Activated CD8-positive, alpha-beta memory T cell treated with anti-CD3 and anti-CD28 coated beads, Interleukin-2, amount 50 U/mL, for 48 hours (primary cell): ENCODE results near the gene ASB7.

Experiments used
- DNase-seq: peaks from one replicate; pipeline ENCODE4 v3.0.0-alpha.2; 2020

ASB7 gene

DNA sequence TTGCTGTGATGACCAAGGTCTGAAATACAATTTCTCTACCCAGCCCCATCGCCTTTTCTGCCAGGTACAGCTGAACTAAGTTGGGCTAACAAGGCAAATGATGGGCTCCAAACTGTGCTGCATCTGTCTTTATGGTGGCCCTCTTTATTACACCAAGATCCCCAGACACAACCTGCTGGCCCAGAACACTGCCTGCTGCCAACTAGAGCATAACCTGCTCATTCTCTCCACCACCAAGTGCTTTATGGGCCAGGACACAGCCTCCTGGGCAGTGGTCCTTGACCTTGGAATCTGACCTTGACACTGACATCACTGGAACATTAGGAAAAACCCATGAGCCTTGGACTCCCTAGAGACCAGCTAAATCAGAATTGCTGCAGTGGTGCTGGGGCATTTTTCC, 3.7 kb upstream of the ASB7 start:
- no peak for DNase-seq

DNA sequence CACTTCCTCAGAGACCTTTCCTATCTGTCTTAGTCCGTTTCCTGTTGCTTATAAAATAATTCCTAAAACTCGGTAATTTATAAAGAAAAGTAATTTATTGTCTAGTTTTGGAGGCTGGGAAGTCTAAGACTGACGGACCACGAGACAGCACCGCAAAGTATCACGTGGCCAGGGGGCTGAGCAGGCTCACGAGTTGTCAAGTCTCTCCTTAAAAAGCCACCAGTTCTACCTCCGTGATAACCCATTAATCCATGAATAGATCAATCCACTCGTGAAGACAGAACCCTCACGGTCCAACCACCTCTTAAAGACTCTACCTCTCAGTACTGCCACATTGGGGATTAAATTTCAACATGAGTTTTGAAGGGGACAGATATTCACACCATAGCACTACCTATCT, 1.2 kb upstream of the ASB7 start:
- DNase-seq = no peak

DNA sequence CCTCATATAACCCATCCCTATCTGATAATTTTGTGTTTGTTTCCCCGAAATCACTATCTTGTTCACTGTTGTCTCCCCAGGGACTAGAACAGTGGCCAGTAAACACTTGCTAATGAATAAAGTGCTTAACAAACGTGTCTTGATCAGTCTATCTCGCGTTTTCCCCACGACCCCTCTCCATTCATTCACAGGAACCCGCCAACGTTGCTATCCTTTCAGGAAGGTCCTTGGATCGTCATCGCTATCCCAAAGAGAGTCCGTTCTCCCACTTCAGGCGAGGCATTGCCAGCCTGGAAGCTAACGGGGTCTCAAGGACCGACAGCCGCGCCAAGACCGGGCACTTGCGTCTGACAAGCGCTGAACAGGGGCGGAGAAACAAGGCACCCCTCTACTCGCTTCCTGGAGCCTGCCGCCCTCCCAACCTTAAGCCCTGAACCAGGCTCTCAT, 749 bp upstream of the ASB7 start:
- no peak for DNase-seq

DNA sequence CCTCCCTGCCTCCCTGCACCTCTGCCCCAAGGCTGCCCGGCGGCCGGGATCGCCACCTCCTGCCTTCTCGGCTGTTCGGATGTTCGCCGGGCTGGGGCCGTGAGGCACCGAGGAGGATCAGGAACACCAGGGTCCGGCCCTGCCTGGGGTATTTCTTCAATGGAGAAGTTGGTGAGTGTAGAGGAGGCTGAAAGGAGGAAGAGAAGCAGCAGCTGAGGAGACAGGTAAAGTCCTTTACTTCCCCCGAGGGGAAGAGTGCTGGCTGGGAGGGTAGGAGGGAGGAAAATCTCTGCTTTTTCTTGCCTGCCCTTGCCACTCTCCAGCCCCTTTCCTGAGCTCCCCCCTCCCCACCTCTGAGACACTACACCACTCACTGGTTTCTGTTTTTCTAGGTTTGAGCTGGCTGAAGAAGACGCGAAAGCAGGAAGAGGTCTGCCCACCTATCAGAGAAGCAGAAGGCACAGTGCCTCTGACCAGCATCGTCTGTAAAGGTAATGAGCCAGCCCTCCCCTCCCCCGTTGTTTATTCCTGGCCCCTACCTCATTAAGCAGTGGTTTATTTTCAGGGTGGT, 519 bp downstream of the ASB7 start:
- DNase-seq = peak; percentile 67

DNA sequence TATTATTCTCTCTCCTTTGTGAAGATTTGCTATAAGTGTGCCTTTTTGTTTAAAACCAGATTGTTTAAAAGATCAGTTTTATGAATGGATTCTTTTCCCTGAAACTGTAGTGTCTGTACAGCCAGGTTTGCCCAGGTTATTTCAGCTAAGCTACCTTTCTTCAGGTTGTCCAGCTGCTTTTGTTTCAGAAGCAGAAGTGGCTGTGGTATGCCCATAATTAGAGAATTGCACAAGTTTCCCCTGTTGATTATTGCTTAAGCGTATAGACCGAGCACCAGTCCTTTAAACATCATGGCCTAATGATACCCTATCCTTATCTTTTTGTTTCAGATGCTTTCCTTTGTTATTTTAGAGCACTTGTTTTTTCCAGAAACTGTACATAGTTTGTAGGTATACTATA, 10.2 kb downstream of the ASB7 start:
- no peak for DNase-seq

DNA sequence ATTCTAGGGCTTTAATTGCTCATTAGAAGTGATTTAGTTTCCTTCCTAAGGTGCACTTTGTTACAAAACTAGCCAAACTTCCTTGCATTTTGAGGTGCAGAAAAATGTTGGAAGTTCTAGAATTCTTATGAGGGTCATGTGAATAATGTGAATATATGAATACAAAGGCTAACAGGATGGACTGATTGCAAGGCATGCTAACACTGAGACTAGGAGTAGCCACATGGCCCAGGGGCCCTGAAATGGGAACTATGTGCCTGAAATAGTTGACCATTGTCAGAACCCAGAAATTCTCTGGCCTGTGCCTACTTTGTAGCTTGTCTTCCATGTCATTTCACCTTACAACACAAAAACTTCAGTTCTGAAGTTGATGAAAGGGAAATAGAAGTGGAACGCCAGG, 10.8 kb downstream of the ASB7 start:
- DNase-seq = no peak

DNA sequence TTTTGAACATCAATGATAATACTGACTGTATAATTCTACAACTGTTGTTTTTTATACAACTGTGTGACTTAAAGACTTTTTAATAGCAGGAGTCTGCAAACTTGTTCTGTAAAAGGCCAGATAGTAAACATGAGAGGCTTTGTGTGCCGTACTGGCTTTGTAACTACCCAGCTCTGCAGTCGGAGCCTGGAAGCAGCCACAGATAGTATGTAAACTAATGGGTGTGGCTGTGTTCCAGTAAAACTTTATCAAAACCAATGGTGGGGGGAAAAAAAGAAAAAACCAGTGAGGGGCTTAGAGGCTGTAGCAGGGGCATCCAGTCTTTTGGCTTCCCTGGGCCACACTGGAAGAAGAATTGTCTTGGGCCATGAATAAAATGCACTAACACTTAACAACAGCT, 11.9 kb downstream of the ASB7 start:
- no peak for DNase-seq

DNA sequence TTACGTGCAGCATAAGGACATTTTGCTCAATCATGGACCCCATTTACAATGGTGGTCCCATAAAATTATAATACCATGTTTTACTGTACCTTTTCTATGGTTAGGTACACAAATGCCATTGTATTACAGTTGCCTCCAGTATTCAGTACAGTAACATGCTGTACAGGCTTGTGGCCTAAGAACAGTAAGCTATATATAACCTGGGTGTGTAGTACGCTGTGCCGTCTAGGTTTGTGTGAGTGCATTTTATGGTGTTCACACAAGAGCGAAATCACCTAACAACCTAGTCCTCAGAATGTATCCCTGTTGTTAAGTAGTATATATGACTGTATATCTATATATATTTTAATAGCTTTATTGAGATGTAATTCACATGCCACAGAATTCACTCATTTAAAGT, 12.5 kb downstream of the ASB7 start:
- no peak for DNase-seq

DNA sequence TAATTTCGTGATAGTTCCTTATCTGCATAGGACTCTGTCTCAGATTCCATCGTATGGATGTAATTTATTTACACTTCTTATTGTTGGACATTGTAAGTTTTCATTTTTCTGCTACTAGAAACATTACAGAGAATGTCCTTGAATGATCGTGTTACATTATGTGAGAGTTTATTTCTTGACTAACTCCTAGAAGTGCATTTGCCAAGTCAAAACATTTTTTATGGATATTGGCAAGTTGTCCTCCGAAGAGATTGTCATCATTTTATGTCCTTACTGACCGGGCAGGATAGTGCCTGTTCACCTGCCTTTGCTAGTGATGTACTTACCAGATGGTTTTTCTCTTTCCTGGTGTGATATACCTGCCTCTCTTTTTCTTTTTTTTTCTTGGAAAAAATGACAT, 13.4 kb downstream of the ASB7 start:
- DNase-seq = no peak

DNA sequence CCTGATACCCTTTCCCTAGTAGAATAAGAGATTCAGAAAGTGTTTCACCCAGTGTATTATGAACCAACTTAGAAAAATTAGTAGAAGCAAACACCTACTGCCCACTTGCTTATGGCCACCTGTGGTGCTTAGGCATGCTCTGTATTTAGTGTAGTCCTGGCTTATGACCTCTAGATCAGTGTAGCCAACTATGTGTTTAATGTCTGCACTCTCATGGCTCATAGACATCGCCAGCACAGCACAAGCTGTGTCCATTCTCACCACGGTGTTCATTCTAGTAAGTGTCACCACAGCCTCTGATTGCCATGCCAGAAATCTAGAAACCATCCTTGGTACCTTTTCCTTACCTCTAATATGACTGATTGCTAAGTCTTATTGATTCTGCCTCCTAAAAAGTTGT, 14.3 kb downstream of the ASB7 start:
- no peak for DNase-seq

DNA sequence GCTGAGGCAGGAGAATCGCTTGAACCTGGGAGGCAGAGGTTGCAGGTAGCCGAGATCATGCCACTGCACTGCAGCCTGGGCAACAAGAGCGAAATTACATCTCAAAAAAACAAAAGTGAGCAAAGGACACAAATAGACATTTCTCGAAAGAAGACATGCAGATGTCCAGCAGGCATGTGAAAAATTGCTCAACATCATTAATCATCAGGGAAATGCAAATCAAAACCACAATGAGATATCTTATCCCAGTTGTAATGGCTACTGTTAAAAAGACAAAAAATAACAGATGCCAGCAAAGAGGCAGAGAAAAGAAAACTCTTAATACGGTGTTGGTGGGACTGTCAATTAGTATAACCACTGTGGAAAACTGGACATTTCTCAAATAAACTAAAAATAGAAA, 20.9 kb downstream of the ASB7 start:
- DNase-seq = no peak

DNA sequence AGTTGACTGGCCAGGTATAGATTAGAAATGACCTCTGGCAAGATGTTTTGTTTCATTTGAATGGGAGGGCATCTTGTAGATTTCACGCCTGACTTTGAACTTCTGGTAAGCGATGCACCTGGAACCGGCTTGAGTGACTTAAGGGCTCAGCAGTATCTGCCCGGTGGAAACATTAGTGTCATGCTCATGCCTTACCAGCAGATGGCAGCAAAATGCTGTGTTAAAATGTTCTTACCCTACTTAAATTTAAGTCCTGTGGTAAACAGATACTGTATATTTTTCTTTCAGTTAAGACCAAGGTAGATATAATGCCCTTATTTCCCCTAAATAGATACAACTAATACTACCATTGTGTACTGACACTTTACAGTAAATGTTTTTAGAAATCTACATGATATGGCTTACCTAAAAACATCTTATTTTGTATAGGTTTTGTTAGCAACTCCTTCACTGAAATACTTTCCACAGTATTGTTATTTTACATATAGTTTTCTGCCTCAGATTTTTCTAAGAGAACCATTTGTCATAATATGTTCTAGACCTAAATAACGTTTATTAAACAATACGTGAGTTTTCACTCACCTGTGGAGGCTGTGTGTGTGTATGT, 25.5 kb downstream of the ASB7 start:
- DNase-seq = peak; percentile 64

DNA sequence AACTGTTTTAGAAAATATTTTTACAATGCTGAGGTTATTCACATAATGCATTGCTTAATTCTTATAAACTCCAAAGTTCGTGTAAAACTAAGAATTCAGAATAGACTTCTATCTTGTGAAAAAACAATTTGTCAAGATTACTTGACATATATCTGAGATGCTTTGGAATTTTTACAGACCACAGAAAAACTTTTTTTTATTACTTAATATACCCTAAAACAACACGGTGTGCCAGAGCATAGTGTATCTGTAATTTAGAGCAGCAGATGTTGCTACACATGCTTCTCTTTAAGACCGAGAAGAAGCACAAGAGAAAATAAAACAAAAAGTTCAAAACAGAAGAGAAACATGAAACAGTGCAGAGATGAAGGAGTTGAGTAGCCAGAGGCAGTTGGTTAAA, 26.4 kb downstream of the ASB7 start:
- no peak for DNase-seq

DNA sequence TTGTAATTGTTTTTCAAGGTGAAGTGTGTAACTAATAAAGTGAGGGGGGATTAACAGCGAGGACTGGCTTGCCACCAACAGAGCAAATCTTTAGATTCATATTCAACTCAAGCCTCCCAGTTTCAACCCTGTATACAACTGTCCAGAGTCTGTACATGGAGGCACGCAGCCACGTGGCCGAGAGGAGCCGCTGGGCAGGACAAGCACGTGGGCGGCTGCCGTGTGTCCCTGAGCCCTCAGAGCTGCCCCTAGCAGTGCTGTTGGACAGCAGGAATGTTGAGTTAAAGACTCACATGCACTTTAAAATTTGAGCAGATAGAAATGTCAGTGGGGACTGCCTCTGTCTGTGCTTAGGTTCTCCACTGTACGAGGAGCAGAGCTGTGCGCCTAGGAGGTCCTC, 29.4 kb downstream of the ASB7 start:
- DNase-seq = no peak

DNA sequence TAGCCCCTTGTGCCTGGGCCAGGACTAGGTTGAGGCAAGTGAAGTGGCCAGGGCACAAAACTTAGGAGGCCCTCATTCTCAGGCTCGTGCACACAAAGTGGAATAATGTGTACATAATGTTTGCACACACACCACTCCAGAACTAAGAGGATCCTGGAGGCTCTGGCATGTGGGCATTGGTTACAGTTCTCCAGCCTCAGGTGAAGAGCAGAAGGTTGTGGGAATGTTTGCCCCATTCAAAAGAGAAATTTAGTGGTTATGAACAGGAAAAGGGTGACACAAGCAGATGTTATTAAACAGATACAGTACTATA, 31.3 kb downstream of the ASB7 start:
- no peak for DNase-seq

DNA sequence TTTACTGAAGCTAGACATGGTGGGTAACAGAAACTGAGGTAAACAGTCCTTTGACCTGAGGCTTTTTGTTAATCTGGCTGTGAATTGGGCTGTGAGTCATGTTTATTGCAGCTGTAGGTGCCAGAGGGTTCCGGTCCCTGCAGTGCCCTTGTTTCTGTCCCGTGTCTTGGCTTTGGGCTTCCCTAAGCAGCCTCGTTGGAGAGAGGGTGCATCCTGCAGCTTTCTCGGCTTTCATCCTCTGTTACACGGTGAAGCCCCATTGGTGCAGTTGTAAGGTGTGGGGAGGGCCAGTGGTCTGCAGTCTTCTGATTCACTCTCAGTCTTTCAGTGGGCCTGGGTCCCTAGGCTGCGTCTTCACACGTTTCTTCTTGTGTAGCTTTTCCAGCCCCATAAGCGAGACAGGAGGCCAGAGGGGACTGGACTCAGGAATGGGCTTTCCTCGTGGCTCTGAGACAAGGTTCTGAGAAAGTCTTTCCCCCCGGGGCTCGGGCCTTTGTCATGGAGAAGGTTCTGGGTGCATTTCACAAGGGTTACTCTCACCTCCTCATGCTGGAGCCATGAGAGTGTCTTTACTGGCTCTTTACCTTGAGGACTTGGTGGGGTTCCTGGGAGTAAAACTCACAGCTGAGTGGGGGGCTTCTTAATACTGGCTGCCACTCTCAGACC, 33.1 kb downstream of the ASB7 start:
- DNase-seq = no peak

DNA sequence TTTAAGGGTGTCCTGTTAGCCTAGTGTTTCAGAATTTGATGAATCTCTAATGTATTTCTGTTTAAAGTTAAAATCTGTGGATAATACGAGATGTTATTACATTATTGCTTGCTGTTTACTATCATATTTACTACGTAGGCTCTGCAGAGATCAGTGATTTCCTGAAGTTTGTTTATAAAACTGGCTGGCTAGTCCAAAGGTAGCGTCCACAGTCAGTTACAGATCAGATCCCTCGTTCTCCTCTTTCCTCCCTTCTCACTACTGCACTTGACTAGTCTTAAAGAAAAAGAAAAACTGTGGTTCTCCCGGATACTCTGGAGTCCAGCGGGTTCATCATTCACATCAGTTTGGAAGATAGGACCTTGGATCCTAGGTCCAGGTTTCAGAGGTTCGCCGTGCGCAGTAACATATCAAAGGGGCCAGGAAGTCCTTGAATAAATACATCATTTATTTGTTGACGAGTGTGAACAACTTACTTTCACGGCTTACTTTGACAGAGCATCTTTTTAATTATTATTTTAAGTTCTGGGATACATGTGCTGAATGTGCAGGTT, 35.9 kb downstream of the ASB7 start:
- no peak for DNase-seq

DNA sequence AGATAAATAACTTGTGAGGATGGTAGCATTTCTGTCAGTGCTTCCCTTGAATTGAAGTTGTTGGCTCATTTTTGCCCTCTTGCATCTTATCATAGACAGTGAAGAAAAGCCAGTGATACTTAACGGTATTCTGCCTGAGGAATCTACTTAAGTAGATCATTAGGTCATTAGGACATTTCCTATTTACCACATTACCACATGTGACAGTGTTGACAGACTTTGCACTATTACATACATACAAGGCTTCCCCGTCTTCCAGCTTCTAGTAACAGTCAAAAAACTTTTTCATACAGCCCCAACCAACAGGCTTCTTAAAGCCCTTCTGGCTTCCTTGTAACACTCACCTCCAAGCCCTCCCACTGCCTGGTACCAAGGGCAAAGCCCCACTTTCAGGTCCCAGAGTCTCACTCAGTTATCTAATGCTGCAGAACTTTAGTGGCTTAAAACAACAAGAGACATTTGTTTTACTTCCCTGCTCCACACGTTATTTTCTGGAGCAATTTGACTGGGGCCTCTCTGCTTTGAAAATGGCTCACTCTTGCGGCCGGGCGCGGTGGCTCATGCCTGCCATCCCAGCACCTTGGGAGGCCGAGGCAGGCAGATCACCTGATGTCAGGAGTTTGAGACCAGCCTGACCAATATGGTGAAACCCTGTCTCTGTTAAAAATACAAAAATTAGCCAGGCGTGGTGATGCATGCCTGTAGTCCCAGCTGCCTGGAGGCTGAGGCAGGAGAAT, 40.0 kb downstream of the ASB7 start:
- no peak for DNase-seq

DNA sequence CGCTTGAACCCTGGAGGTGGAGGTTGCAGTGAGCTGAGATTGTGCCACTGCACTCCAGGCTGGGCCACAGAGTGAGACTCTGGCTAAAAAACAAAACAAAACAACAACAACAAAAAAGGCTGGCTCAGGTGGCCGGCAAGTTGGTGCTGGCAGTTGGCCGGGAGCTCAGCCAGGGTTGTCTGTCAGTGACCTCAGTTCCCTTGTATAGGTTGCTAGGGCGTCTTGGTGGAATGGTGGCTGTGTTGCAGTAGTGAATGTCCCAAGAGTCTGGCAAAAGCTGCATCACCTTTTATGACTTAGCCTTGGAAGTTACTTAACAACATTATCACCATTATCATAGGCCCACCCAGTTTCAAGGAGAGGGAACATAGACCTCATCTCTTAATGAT, 40.6 kb downstream of the ASB7 start:
- DNase-seq = no peak

DNA sequence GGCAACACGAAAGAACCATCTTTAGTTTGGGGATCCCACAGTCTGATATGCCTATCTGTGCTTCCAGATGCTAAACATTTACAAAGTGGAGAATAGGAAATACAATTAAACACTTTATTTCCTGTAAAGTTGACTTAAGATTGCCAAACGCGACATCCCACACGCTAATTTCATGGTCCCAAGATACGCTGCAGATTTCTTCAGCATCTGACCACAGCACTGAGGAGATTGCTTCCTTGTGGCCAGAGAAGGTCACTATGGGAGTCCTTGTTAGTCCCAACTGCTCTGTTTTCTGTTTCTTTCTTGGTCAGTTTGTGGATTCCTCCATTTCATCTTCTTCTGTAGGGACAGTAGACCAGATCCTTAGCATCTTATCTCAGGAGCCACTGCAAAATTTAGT, 43.3 kb downstream of the ASB7 start:
- DNase-seq = no peak

DNA sequence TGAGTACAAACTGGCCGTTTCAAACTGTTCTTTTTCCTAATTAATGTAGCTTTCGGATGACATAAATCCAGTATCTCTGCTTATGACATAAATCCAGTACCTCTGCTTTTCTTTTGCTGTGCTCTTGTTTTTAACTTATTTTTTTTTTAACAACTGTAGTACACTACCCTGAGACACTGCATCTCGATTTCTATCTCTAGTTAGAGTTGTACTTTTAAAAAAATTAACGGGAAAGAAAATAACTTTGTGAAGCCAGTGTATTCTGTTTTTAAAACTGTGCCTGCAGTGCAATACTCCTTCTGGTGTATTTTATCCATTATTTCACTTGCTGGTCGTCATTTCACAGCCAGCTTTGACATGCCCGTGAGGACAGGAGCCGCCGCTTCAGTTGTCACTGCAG, 46.6 kb downstream of the ASB7 start:
- no peak for DNase-seq

DNA sequence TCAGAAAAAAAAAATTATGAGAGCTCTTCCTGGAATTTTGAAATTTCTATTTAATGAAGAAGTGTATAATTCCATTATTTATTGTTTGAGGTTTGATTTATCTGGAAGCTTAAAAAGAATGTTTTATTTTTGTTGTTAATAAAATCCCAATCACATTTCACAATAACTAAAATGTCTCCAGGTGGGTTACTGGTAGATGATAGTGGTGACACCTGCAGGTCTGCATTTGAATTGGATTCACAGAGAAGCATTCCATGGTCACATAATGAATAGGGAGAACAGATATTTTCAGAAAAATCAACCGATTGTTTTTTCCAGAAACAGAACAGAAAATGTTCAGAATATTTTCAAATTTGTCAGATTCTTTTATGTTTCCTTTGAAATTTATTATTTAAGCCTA, 48.3 kb downstream of the ASB7 start:
- no peak for DNase-seq

DNA sequence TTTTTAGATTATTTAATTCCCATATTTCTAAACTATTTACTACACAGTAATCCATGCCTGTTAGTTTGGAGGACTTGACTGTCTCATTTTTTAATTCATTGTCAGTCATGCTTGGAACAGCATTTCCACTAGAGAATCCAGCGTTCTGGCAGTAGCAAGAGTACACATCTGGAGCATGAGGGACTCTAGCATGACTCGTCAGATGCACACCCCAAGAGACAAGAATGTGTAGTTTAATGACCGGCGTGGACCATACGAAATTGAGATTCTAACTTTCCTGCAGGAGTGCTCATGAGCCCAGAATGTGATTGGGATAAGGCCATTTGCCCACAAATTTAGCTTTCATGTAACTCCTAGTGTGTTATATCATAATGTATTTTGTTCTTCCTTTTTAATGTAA, 48.9 kb downstream of the ASB7 start:
- no peak for DNase-seq

DNA sequence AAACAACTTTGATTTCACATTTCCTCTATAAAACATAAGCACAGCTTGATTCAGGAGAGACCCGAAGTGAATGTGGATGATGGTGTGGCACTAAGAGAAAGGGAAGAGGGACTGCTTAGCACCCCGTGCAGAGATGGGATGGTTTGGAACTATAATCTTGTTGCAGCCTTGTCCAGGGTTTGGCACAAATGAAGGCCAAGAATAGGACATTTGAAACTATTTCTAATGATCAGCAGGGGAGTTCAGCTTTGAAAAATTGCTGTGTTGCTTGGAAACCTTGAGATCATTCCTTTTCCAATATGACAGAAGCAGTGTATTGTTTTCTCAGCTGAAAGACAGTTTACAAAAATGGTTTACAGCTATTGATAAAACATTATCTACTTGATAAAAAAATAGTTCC, 49.7 kb downstream of the ASB7 start:
- DNase-seq = no peak
